ENCODE results near the gene ERP29. TPM values are rescaled to one million over a fixed set of nuclear protein-coding genes. Genes with fewer than 3 reads are reported as not detected.

The ERP29 gene
- total RNA-seq, 1 donor = 55.3 TPM

DNA sequence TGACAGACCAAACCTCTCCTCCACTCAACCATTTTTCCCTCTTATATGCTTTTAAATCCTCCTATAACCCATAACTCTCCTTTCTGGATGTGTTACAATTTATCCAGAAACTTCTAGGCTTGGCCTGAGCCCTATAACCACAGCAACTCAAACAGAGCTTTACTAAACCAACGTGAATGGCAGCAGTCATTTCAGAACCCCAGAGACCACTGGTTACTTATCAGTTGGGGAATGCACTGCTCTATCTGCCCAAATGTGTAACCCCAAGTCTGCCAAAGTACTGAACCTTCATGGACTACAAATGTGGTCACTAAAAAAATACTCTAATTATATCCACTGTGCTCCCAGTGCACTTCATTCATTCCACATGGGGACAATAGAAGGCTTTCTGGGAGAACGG, 53.3 kb downstream of the ERP29 start:
- TF ChIP-seq, protein P1, sequence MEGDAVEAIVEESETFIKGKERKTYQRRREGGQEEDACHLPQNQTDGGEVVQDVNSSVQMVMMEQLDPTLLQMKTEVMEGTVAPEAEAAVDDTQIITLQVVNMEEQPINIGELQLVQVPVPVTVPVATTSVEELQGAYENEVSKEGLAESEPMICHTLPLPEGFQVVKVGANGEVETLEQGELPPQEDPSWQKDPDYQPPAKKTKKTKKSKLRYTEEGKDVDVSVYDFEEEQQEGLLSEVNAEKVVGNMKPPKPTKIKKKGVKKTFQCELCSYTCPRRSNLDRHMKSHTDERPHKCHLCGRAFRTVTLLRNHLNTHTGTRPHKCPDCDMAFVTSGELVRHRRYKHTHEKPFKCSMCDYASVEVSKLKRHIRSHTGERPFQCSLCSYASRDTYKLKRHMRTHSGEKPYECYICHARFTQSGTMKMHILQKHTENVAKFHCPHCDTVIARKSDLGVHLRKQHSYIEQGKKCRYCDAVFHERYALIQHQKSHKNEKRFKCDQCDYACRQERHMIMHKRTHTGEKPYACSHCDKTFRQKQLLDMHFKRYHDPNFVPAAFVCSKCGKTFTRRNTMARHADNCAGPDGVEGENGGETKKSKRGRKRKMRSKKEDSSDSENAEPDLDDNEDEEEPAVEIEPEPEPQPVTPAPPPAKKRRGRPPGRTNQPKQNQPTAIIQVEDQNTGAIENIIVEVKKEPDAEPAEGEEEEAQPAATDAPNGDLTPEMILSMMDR (IDR thresholded peaks at IDR 0.05; ENCODE audit: insufficient read depth, low read depth, low read length) = no peak
- no peak overlapping the region for H3K4me3 ChIP-seq (ENCODE audit: low read depth, low read length)
- DNase-seq (ENCODE audit: low read depth) = no peak

Small RNA genes within 50 kb of the gene (small RNA-seq; reads per million reads assigned to genes)
- not detected for gene AC004024.1
- gene MIR3657 = not detected
- not detected for gene RF00019

Other genes with a start within 250 kb of the ERP29 start
- 6.8 and 13.4 TPM in 2 replicates for gene ALDH2, start 246.5 kb upstream of the ERP29 start, total RNA-seq
- 32.4 and 34.1 TPM in 2 replicates for gene MAPKAPK5, start 171.2 kb upstream of the ERP29 start, total RNA-seq
- 5.5 and 7.3 TPM in 2 replicates for gene TMEM116, start 261 bp upstream of the ERP29 start, total RNA-seq
- 25.8 and 30.7 TPM in 2 replicates for gene NAA25, start 95.4 kb downstream of the ERP29 start, total RNA-seq
- 30.0 and 47.5 TPM in 2 replicates for gene TRAFD1, start 112.1 kb downstream of the ERP29 start, total RNA-seq